Erythroblast (primary cell): ENCODE measurements around the gene MPO.

ENCODE experiments used
- GATA1 ChIP-seq: IDR thresholded peaks from 2 replicates; pipeline ENCODE4 v1.6.1; 2011; ENCODE audit warnings: low read depth, mild to moderate bottlenecking, control low read depth, low read length, moderate library complexity
- POLR2A ChIP-seq: IDR thresholded peaks from 2 replicates; pipeline ENCODE4 v1.6.1; 2011; ENCODE audit warnings: mild to moderate bottlenecking, low read length

DNA sequence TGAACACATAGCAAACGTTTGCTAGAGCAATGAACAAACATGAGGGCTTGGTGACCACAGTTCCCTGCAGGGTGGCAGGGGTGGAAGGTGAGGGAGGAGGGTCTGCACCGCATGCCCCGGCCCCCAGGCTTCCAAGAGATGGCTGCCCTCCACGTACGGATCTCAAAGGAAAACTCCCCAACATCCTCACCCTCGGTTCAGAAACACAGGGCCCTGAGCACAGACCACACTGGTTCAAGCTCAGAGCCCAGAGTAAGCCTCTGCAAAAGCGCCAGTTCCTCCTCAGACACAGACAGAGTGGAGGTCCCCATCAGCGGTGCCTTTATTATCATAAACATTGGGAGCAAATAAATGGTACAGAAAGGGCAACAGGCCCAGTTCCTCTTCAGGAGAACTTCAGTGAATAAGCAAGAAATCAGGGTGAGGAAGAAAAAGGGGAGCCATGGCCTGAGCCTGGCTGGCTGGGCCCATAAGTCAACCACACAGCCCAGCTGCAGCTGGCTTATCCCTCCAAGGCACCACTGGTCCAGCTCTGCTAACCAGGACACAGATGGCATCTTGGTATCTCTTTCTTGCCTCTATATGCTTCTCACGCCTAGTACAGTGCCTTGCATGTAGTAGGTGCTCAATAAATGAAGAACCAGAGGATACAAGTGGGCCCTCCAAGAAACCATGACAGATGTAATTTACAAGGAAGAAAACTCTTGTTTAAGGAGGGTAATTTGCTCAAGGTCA, 11.0 kb downstream of the MPO start:
- TF ChIP-seq POLR2A (no peak), GATA1 (no peak)
